GM11168 (cell line): ENCODE data around the gene PEX26.
"Not testable (repeated sequence)": the region's sequence is repeated elsewhere in the genome, so short reads cannot be mapped to it uniquely, and the experiment has no call there.

Experiments
- in situ Hi-C: fragments of 300-500 bp; cut with MboI; formaldehyde crosslinking; loops from one replicate; pipeline ENCODE4 v1.12.0; 2022; ENCODE audit warnings: low sequenced_read_pairs; ENCODE audit not compliant: unreplicated experiment

The PEX26 gene

GRCh38 chr22:18077639-18078328 lies at the start of gene PEX26:
Gene PEX26 (plus strand): TSS chr22:18077990. CDS start chr22:18078377, 387 bp downstream.
- in situ Hi-C loops: no loop called here

- in situ Hi-C loops: no loop called here
Observed at GRCh38 chr22:18028817-18029527, 48.8 kb upstream of the PEX26 start.

- in situ Hi-C loops: no loop called here
Observed at GRCh38 chr22:18029686-18030267, 48.0 kb upstream of the PEX26 start.

- in situ Hi-C loops: no loop called here
Observed at GRCh38 chr22:18031695-18032454, 45.9 kb upstream of the PEX26 start.

GRCh38 chr22:18032455-18033101 lies 45.2 kb upstream of the PEX26 start:
- in situ Hi-C loops: no loop called here

- in situ Hi-C loops: no loop called here
Observed at GRCh38 chr22:18033204-18033998, 44.4 kb upstream of the PEX26 start.

- in situ Hi-C loops: no loop called here
Observed at GRCh38 chr22:18034076-18034475, 43.7 kb upstream of the PEX26 start.

GRCh38 chr22:18035751-18036150 lies 42.0 kb upstream of the PEX26 start:
- in situ Hi-C loops: no loop called here

GRCh38 chr22:18040898-18041297 lies 36.9 kb upstream of the PEX26 start:
- in situ Hi-C loops: not testable (repeated sequence)

GRCh38 chr22:18042685-18043084 lies 35.1 kb upstream of the PEX26 start:
- in situ Hi-C loops: no loop called here

GRCh38 chr22:18044548-18045271 lies 33.1 kb upstream of the PEX26 start:
- in situ Hi-C loops: no loop called here

GRCh38 chr22:18045794-18046193 lies 32.0 kb upstream of the PEX26 start:
- in situ Hi-C loops: no loop called here

GRCh38 chr22:18048041-18048440 lies 29.7 kb upstream of the PEX26 start:
- in situ Hi-C loops: no loop called here

GRCh38 chr22:18048441-18048898 lies 29.3 kb upstream of the PEX26 start:
- in situ Hi-C loops: no loop called here

- in situ Hi-C loops: no loop called here
Observed at GRCh38 chr22:18050065-18050464, 27.7 kb upstream of the PEX26 start.

GRCh38 chr22:18051113-18051512 lies 26.7 kb upstream of the PEX26 start:
- in situ Hi-C loops: not testable (repeated sequence)

- in situ Hi-C loops: not testable (repeated sequence)
Observed at GRCh38 chr22:18053216-18053946, 24.4 kb upstream of the PEX26 start.

- in situ Hi-C loops: no loop called here
Observed at GRCh38 chr22:18055619-18056160, 22.1 kb upstream of the PEX26 start.
